Nephron (organoid): ENCODE measurements around the gene CDC37L1.

Source experiments
- H3K27ac Mint-ChIP-seq, 3 experiments: 2 replicates each; pipeline ENCODE4 v1.8.0; 2020; ENCODE audit warnings: mixed read lengths in 3 of 3, mild to moderate bottlenecking in 2 of 3, moderate library complexity in 1 of 3
- H3K27me3 Mint-ChIP-seq: 2 replicates; pipeline ENCODE4 v1.8.0; 2021; ENCODE audit warnings: low read depth, mild to moderate bottlenecking, moderate library complexity, mixed read lengths
- H3K36me3 Mint-ChIP-seq: 2 replicates; pipeline ENCODE4 v1.8.0; 2020; ENCODE audit warnings: low read depth, mixed read lengths
- H3K4me1 Mint-ChIP-seq: 2 replicates; pipeline ENCODE4 v1.8.0; 2020; ENCODE audit warnings: mixed read lengths
- H3K4me3 Mint-ChIP-seq, 3 experiments: 2 replicates each; pipeline ENCODE4 v1.8.0; 2020; ENCODE audit warnings: mild to moderate bottlenecking in 3 of 3, mixed read lengths in 3 of 3, moderate library complexity in 2 of 3
- H3K9me3 Mint-ChIP-seq: 2 replicates; pipeline ENCODE4 v1.8.0; 2020; ENCODE audit warnings: mixed read lengths
- TF ChIP-seq, protein P1 (sequence below), 3 experiments: fragments of 200-600 bp; sonication (generic); IDR thresholded peaks; one replicate each; pipeline ENCODE4 v1.5.0; 2021; ENCODE audit warnings: antibody characterized with exemption in 3 of 3; ENCODE audit not compliant: unreplicated experiment in 3 of 3

The CDC37L1 gene

DNA sequence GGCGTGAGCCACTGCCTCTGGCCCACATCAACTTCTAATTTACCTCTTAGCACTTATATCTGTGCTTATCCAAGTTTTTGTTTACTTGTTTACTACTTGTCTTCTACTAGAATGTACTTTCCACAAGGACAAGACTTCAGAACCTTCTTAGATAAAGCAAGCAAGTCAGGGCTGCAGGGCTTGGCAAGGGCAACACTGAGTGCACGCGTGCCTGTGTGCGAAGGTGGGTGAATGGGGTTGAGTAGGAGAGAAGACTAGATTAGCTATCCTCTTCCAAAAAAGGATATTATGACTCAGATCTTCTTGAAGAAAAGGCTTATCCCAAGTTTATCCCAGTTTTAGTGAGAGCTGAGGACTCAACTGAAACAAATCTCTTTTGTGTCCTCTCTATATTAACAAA lies 42.4 kb downstream of the CDC37L1 start:
- peaks cover 69% of the 10 kb centered on the region for H3K36me3 Mint-ChIP-seq
- H3K4me1 Mint-ChIP-seq, result no peaks in the 10 kb centered on the region
- TF ChIP-seq, protein P1, sequence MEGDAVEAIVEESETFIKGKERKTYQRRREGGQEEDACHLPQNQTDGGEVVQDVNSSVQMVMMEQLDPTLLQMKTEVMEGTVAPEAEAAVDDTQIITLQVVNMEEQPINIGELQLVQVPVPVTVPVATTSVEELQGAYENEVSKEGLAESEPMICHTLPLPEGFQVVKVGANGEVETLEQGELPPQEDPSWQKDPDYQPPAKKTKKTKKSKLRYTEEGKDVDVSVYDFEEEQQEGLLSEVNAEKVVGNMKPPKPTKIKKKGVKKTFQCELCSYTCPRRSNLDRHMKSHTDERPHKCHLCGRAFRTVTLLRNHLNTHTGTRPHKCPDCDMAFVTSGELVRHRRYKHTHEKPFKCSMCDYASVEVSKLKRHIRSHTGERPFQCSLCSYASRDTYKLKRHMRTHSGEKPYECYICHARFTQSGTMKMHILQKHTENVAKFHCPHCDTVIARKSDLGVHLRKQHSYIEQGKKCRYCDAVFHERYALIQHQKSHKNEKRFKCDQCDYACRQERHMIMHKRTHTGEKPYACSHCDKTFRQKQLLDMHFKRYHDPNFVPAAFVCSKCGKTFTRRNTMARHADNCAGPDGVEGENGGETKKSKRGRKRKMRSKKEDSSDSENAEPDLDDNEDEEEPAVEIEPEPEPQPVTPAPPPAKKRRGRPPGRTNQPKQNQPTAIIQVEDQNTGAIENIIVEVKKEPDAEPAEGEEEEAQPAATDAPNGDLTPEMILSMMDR (IDR thresholded peaks at IDR 0.05; ENCODE audit: unreplicated experiment in 3 of 3), result no peak
- H3K9me3 Mint-ChIP-seq, result no peaks in the 10 kb centered on the region
- H3K27me3 Mint-ChIP-seq, result no peaks in the 10 kb centered on the region
- H3K4me3 Mint-ChIP-seq, result no peak overlapping the region
- no peak overlapping the region for H3K27ac Mint-ChIP-seq

DNA sequence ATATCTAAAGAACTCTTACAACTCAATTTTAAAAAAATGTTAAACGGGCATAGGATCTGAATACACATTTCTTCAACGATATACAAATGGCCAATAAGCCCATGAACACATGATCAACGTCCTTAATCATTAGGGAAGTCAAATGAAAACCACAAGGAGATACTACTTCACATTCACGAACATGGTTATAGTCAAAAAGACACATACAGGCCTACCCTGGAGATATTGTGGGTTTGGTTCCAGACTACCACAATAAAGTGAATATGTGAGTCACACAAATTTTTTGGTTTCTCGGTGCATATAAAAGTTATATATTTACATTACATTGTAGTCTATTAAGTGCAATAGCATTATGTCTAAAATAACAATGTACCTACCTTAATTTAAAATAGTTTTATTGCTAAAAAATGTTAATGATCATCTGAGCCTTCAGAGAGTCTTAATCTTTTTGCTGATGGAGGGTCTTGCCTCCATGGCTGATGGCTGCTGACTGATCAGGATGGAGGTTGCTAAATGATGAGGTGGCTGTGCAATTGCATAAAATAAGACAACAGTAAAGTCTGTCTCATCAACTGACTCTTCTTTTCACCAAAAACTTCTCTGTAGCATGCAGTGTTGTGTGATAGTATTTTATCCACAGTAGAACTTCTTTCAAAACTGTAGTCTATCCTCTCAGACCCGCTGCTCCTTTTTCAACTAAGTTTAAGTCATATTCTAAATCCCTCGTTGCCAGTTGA lies 46.5 kb downstream of the CDC37L1 start:
- Mint-ChIP-seq H3K27ac (no peak overlapping the region), H3K27me3 (no peaks in the 10 kb centered on the region), H3K9me3 (no peaks in the 10 kb centered on the region), H3K4me3 (no peak overlapping the region), H3K36me3 (peaks cover 46% of the 10 kb centered on the region), H3K4me1 (no peaks in the 10 kb centered on the region)
- TF ChIP-seq, protein P1 (IDR thresholded peaks at IDR 0.05; ENCODE audit: unreplicated experiment in 3 of 3), result no peak

DNA sequence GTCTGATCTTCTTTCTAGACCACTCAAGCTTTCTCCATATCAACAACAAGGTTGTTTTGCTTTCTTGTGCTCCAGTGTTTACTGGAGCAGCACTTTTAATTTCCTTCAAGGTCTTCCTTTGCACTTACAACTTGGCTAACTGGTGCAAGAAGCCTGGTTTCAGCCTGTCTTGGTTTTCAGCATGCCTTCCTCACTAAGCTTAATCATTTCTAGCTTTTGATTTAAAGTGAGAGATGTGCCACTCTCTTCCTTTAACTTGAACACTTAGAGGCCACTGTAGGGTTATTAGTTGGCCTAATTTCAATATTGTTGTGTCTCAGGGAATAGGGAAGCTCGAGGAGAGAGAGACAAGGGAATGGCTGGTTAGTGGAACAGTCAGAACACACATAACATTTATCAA lies 48.2 kb downstream of the CDC37L1 start:
- Mint-ChIP-seq H3K27me3 (no peaks in the 10 kb centered on the region), H3K36me3 (peaks cover 35% of the 10 kb centered on the region), H3K27ac (peak overlapping the region in 2 of 3 experiments; percentile 41 to 58), H3K4me3 (no peak overlapping the region), H3K9me3 (no peaks in the 10 kb centered on the region), H3K4me1 (no peaks in the 10 kb centered on the region)
- TF ChIP-seq, protein P1 (IDR thresholded peaks at IDR 0.05; ENCODE audit: unreplicated experiment in 3 of 3), result no peak

DNA sequence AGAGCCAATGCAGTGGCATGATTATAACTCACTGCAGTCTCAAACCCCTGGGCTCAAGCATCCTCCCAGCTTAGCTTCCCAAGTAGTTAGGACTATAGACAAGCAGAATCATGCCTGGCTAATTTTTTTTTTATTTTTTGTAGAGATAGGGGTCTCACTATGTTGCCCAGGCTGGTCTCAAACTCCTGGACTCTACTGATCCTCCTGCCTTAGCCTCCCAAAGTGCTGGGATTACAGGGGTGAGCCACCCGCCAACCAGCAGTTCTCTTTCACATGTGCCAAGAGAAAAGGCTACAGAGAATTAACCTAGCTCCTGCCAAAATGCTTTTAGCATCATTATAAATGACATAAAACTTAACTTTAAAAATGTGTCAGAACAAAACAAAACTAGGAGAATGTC lies 53.5 kb downstream of the CDC37L1 start:
- no peaks in the 10 kb centered on the region for H3K9me3 Mint-ChIP-seq
- peaks cover 25% of the 10 kb centered on the region for H3K36me3 Mint-ChIP-seq
- H3K4me3 Mint-ChIP-seq, result no peak overlapping the region
- H3K27ac Mint-ChIP-seq, result no peak overlapping the region
- no peaks in the 10 kb centered on the region for H3K4me1 Mint-ChIP-seq
- TF ChIP-seq, protein P1 (IDR thresholded peaks at IDR 0.05; ENCODE audit: unreplicated experiment in 3 of 3), result no peak
- H3K27me3 Mint-ChIP-seq, result no peaks in the 10 kb centered on the region

DNA sequence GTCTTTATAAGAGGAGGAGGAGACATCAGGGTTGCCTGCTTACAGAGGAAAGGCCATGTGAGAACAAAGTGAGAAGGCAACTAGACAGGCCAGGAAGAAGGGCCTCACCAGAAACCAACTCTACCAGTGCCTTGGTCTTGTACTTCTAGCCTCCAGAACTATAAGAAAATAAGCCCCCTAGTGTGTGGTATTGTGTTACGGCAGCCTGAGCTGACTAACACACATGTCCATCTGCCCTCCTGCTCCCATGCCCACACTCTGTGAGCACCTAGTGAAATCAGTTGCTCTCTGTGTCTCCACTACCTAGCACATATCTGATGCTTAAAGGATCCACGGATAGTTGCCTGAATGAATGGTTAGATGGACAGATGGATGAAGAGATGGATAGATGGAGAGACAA lies 54.8 kb downstream of the CDC37L1 start:
- Mint-ChIP-seq H3K9me3 (no peaks in the 10 kb centered on the region), H3K36me3 (peaks cover 25% of the 10 kb centered on the region), H3K4me1 (peaks cover under 1% of the 10 kb centered on the region), H3K4me3 (no peak overlapping the region), H3K27ac (no peak overlapping the region), H3K27me3 (no peaks in the 10 kb centered on the region)
- TF ChIP-seq, protein P1 (IDR thresholded peaks at IDR 0.05; ENCODE audit: unreplicated experiment in 3 of 3), result no peak
